Neural progenitor cell (in vitro differentiated cells): Measurements from ENCODE around the gene C3orf33. TPM values are rescaled to one million over a fixed set of nuclear protein-coding genes. Genes with fewer than 3 reads are reported as not detected.

Source experiments
- DNase-seq: peaks from one replicate; pipeline ENCODE4 v3.0.0-alpha.2; 2016; ENCODE audit warnings: low spot score
- H2AFZ ChIP-seq: fragments of 200-600 bp; sonication (generic); replicated peaks from 2 replicates; pipeline ENCODE4 v1.6.1; 2016; ENCODE audit warnings: antibody characterized with exemption
- H3F3A ChIP-seq: fragments of 200-600 bp; sonication (generic); 2 replicates; pipeline ENCODE4 v1.6.1; 2016; ENCODE audit warnings: antibody characterized with exemption, low read depth
- H3K27ac ChIP-seq: fragments of 200-600 bp; sonication (generic); 2 replicates; pipeline ENCODE4 v1.5.1; 2016; ENCODE audit warnings: mild to moderate bottlenecking
- H3K27me3 ChIP-seq: fragments of 200-600 bp; sonication (generic); 2 replicates; pipeline ENCODE4 v1.6.1; 2016; ENCODE audit warnings: mild to moderate bottlenecking, moderate library complexity
- H3K36me3 ChIP-seq: fragments of 200-600 bp; sonication (generic); 2 replicates; pipeline ENCODE4 v1.5.1; 2016
- H3K4me1 ChIP-seq: fragments of 200-600 bp; sonication (generic); 2 replicates; pipeline ENCODE4 v1.6.1; 2016; ENCODE audit warnings: mixed run types
- H3K4me2 ChIP-seq: fragments of 200-600 bp; sonication (generic); 2 replicates; pipeline ENCODE4 v1.6.1; 2016
- H3K4me3 ChIP-seq: fragments of 200-600 bp; sonication (generic); 2 replicates; pipeline ENCODE4 v1.5.1; 2016
- H3K79me2 ChIP-seq: fragments of 200-600 bp; sonication (generic); 2 replicates; pipeline ENCODE4 v1.6.1; 2016; ENCODE audit warnings: low read depth
- H3K9ac ChIP-seq: fragments of 200-600 bp; sonication (generic); 2 replicates; pipeline ENCODE4 v1.6.1; 2016
- H3K9me3 ChIP-seq: fragments of 200-600 bp; sonication (generic); 2 replicates; pipeline ENCODE4 v1.5.1; 2016; ENCODE audit warnings: low read depth
- H4K20me1 ChIP-seq: fragments of 200-600 bp; sonication (generic); 2 replicates; pipeline ENCODE4 v1.6.1; 2016; ENCODE audit warnings: low read depth
- H3K27ac Mint-ChIP-seq: 3 replicates; pipeline ENCODE4 v1.8.0; 2021; ENCODE audit warnings: mixed read lengths
- H3K27me3 Mint-ChIP-seq: 2 replicates; pipeline ENCODE4 v1.8.0; 2022; ENCODE audit warnings: low read depth, mild to moderate bottlenecking, inconsistent platforms, moderate library complexity, mixed read lengths; ENCODE audit not compliant: insufficient read depth
- H3K36me3 Mint-ChIP-seq: 3 replicates; pipeline ENCODE4 v1.8.0; 2021; ENCODE audit warnings: mixed read lengths
- H3K4me1 Mint-ChIP-seq: 3 replicates; pipeline ENCODE4 v1.8.0; 2021; ENCODE audit warnings: mixed read lengths
- H3K4me3 Mint-ChIP-seq: 3 replicates; pipeline ENCODE4 v1.8.0; 2021; ENCODE audit warnings: mild to moderate bottlenecking, moderate library complexity, mixed read lengths
- H3K9me3 Mint-ChIP-seq: 3 replicates; pipeline ENCODE4 v1.8.0; 2020; ENCODE audit warnings: mixed read lengths
- EZH2 ChIP-seq: fragments of 200-600 bp; sonication (generic); IDR thresholded peaks from 2 replicates; pipeline ENCODE4 v1.6.1; 2017; ENCODE audit warnings: antibody characterized with exemption, mild to moderate bottlenecking, moderate library complexity
- EZH2phosphoT487 ChIP-seq: fragments of 200-600 bp; sonication (generic); IDR thresholded peaks from 2 replicates; pipeline ENCODE4 v1.6.1; 2017; ENCODE audit warnings: antibody characterized with exemption
- total RNA-seq: library from RNA; depleted of rRNA; stranded (reverse); fragments of >200 nt; gene quantifications from 2 replicates; pipeline ENCODE4 v1.2.3, GENCODE V29; 2015; ENCODE audit warnings: low replicate concordance
- TF ChIP-seq, protein P1 (sequence below): fragments of 200-600 bp; sonication (generic); IDR thresholded peaks from 2 replicates; pipeline ENCODE4 v1.5.1; 2017; ENCODE audit warnings: antibody characterized with exemption, mild to moderate bottlenecking

C3orf33 gene
- total RNA-seq, 1 donor from 2014 or later: 13.5 TPM

DNA sequence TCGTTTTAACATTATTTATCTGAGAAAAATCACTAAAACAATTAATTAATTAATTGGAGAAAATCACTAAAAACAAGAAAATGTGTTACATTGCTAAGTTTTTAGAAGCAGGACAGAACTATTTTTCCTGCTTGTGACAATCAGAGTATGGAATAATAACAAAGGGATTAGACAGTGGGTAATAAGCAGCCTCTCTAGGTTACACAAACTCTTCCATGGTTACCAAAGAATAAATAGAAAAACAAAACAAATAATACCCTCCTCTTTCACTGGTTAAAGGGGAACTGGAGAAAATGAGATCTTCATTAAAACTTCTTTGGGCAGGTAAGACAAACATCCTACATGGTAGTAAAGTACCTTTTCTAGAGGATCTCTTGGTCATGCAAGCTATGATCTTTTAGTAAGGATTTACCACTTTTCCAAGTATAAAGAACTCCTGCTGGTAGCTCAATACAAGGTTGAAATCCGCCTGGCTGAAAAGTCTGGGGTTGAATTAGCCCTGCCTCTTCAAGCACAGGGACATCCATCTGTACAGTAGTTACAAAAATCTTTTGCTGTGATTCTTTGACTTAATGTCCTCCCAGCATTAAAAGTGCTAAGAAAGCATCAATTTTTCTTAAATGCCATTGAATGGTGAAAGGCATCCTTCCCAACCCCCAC lies 58.7 kb downstream of the C3orf33 start:
- Histone ChIP-seq H3F3A (peaks cover 54% of the 10 kb centered on the region), H3K9ac (no peak overlapping the region), H3K4me3 (peak overlapping the region; percentile 93), H3K27me3 (no peaks in the 10 kb centered on the region), H3K79me2 (peaks cover 24% of the 10 kb centered on the region), H3K4me2 (peak overlapping the region; percentile 89), H3K36me3 (no peaks in the 10 kb centered on the region), H2AFZ (no peak overlapping the region), H4K20me1 (no peaks in the 10 kb centered on the region), H3K27ac (no peak overlapping the region), H3K4me1 (peaks cover 62% of the 10 kb centered on the region), H3K9me3 (no peaks in the 10 kb centered on the region)
- Mint-ChIP-seq H3K4me3 (peak overlapping the region; percentile 99), H3K36me3 (peaks cover 2% of the 10 kb centered on the region), H3K4me1 (peaks cover 69% of the 10 kb centered on the region), H3K9me3 (no peaks in the 10 kb centered on the region), H3K27ac (peak overlapping the region; percentile 100), H3K27me3 (peaks cover 2% of the 10 kb centered on the region)
- TF ChIP-seq EZH2 (no peak), EZH2phosphoT487 (no peak)
- TF ChIP-seq, protein P1, sequence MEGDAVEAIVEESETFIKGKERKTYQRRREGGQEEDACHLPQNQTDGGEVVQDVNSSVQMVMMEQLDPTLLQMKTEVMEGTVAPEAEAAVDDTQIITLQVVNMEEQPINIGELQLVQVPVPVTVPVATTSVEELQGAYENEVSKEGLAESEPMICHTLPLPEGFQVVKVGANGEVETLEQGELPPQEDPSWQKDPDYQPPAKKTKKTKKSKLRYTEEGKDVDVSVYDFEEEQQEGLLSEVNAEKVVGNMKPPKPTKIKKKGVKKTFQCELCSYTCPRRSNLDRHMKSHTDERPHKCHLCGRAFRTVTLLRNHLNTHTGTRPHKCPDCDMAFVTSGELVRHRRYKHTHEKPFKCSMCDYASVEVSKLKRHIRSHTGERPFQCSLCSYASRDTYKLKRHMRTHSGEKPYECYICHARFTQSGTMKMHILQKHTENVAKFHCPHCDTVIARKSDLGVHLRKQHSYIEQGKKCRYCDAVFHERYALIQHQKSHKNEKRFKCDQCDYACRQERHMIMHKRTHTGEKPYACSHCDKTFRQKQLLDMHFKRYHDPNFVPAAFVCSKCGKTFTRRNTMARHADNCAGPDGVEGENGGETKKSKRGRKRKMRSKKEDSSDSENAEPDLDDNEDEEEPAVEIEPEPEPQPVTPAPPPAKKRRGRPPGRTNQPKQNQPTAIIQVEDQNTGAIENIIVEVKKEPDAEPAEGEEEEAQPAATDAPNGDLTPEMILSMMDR: no peak
- DNase-seq: peak; percentile 63

DNA sequence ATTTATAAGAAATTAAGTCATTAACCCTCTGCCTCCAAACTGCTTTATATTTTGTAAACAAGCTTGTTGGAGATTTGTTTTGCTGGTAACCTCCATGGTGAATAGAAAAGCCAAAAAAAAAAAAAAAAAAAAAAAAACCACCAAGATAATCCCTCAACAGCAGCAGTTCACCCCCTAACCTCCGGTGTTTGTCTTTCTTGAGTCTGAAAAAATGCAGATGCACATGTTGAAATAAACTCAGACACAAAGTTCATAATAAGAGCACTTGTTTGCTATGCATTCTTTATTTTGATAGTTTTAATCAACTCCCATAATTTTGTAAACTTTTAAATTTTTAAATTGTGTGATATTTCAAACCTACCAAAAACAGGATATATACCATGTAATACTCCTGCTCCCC lies 59.4 kb downstream of the C3orf33 start:
- peak overlapping the region; percentile 100 for H3K27ac Mint-ChIP-seq
- peak overlapping the region; percentile 91 for H3K27ac ChIP-seq
- H3K4me1 Mint-ChIP-seq: peaks cover 66% of the 10 kb centered on the region
- H3K9me3 Mint-ChIP-seq: no peaks in the 10 kb centered on the region
- no peak overlapping the region for H3K9ac ChIP-seq
- TF ChIP-seq EZH2 (no peak), EZH2phosphoT487 (no peak)
- TF ChIP-seq, protein P1: no peak
- peak overlapping the region; percentile 89 for H3K4me2 ChIP-seq
- no peak overlapping the region for H2AFZ ChIP-seq
- no peaks in the 10 kb centered on the region for H3K27me3 ChIP-seq
- H3K4me1 ChIP-seq: peaks cover 62% of the 10 kb centered on the region
- no peaks in the 10 kb centered on the region for H3K9me3 ChIP-seq
- H3K79me2 ChIP-seq: peaks cover 31% of the 10 kb centered on the region
- peaks cover 2% of the 10 kb centered on the region for H3K36me3 Mint-ChIP-seq
- H3K27me3 Mint-ChIP-seq: peaks cover 2% of the 10 kb centered on the region
- no peaks in the 10 kb centered on the region for H4K20me1 ChIP-seq
- H3K4me3 ChIP-seq: peak overlapping the region; percentile 93
- H3K4me3 Mint-ChIP-seq: peak overlapping the region; percentile 99
- H3F3A ChIP-seq: peaks cover 47% of the 10 kb centered on the region
- H3K36me3 ChIP-seq: no peaks in the 10 kb centered on the region
- peak; percentile 37 for DNase-seq

DNA sequence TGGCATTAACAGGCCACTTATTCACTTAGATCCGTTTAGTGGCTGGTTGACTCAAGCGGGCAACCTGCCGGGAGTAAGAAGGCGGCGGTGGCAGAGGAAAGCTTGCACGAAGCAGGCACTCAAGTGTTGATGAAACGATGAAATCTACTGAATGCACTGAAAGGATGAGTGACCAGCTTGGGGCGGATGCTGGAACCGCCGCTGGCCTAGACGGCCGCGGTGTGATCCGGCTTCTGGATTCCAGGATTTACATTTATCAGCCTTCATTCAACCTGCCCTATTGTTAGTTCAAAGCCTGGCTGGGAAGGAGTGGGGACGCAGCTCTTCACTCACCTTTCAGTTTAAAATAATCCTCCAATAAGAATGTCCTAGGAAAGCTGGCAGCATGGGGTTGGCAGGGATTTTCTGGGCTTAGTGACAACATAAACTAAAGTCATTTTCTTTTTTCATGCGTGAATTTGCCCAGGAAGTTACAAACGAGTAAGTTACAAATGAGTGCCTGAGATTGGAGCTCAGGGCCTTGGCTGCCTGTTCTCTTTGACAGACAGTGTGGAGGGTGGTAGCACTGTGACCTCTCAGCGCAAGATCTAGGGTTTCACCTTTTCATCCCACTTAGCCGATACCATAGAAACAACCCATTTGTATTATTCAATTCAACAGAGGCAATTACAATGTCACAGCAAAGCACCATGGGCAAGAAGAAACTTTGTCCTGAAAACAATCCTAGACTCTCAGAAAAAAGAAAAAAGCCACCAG lies 60.1 kb downstream of the C3orf33 start:
- Histone ChIP-seq H3K36me3 (no peaks in the 10 kb centered on the region), H3K79me2 (peaks cover 38% of the 10 kb centered on the region), H3K9me3 (no peaks in the 10 kb centered on the region), H3K4me2 (peak overlapping the region; percentile 89), H3K27me3 (no peaks in the 10 kb centered on the region), H3K4me3 (peak overlapping the region; percentile 93), H2AFZ (peak overlapping the region; percentile 64), H3K4me1 (peaks cover 68% of the 10 kb centered on the region), H4K20me1 (no peaks in the 10 kb centered on the region), H3K27ac (peak overlapping the region; percentile 91), H3F3A (peaks cover 48% of the 10 kb centered on the region), H3K9ac (no peak overlapping the region)
- TF ChIP-seq EZH2phosphoT487 (no peak), EZH2 (no peak)
- TF ChIP-seq, protein P1: no peak
- DNase-seq: peak; percentile 92
- Mint-ChIP-seq H3K36me3 (peaks cover 2% of the 10 kb centered on the region), H3K4me1 (peaks cover 70% of the 10 kb centered on the region), H3K4me3 (peak overlapping the region; percentile 99), H3K27ac (peak overlapping the region; percentile 100), H3K9me3 (no peaks in the 10 kb centered on the region), H3K27me3 (peaks cover 2% of the 10 kb centered on the region)
